Karpas-422 (cell line): Measurements from ENCODE around the gene LELP1. TPM values are rescaled to one million over a fixed set of nuclear protein-coding genes. Genes with fewer than 3 reads are reported as not detected.

Experiments used
- total RNA-seq: library from RNA; depleted of rRNA; stranded (reverse); fragments of >200 nt; shearing (Covaris generic); gene quantifications from 2 replicates; pipeline ENCODE4 v1.2.3, GENCODE V29; 2014; ENCODE audit warnings: low replicate concordance; rRNA removed

Gene LELP1
- total RNA-seq, 1 experiment from 2014 or later, result not detected

Other genes starting within 250 kb of the LELP1 start
- not detected in 2 replicates for gene SPRR4, start 232.8 kb upstream of the LELP1 start, total RNA-seq
- not detected in 2 replicates for gene SPRR1A, start 219.3 kb upstream of the LELP1 start, total RNA-seq
- gene SPRR3, start 201.7 kb upstream of the LELP1 start, total RNA-seq, result not detected in 2 replicates
- not detected in 2 replicates for gene SPRR1B, start 172.2 kb upstream of the LELP1 start, total RNA-seq
- gene SPRR2D, start 162.3 kb upstream of the LELP1 start, total RNA-seq, result not detected in 2 replicates
- gene SPRR2A, start 145.9 kb upstream of the LELP1 start, total RNA-seq, result not detected in 2 replicates
- not detected in 2 replicates for gene SPRR2B, start 131.8 kb upstream of the LELP1 start, total RNA-seq
- not detected in 2 replicates for gene SPRR2E, start 108.9 kb upstream of the LELP1 start, total RNA-seq
- not detected in 2 replicates for gene SPRR2F, start 89.9 kb upstream of the LELP1 start, total RNA-seq
- not detected in 2 replicates for gene SPRR2G, start 52.5 kb upstream of the LELP1 start, total RNA-seq
- gene PRR9, start 14.2 kb downstream of the LELP1 start, total RNA-seq, result not detected in 2 replicates
- not detected in 2 replicates for gene LORICRIN, start 56.3 kb downstream of the LELP1 start, total RNA-seq
- not detected in 2 replicates for gene PGLYRP3, start 109.5 kb downstream of the LELP1 start, total RNA-seq
- not detected in 2 replicates for gene PGLYRP4, start 145.4 kb downstream of the LELP1 start, total RNA-seq
- gene S100A9, start 154.4 kb downstream of the LELP1 start, total RNA-seq, result not detected in 2 replicates
- gene S100A12, start 172.2 kb downstream of the LELP1 start, total RNA-seq, result not detected in 2 replicates
- not detected in 2 replicates for gene S100A8, start 187.6 kb downstream of the LELP1 start, total RNA-seq
- gene S100A7A, start 213.1 kb downstream of the LELP1 start, total RNA-seq, result not detected in 2 replicates